ENCODE measurements around the gene ROBO2.

DNA sequence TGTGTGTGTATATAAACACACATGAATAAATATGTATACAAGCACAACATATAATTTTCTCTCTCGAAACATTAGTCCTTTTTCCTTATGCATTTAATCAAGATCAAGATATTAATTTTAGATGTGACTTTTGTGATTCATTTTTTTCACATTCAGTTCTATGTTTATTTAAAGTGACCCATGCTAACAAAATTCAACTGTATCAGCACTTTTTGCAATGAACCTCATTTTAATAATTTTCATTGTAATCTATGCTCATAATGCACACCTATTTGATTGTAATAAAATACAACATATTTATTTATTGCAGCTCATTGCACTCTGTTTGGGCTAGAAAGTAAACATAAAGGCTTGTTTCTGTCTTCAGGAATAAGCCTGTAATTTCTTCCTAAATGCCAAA, 586.3 kb downstream of the ROBO2 start:
- TF ChIP-seq TAF1 (IDR thresholded peaks at IDR 0.05; ENCODE audit: low read depth) (no peak), CTCF (IDR thresholded peaks at IDR 0.05; ENCODE audit: poor library complexity, severe bottlenecking) (no peak), RAD21 (conservative IDR thresholded peaks at IDR 0.05) (no peak), MXI1 (conservative IDR thresholded peaks at IDR 0.05; ENCODE audit: poor library complexity, severe bottlenecking) (no peak)
